HepG2 (cell line): ENCODE data around the gene PTPRCAP. TPM values are rescaled to one million over a fixed set of nuclear protein-coding genes. Genes with fewer than 3 reads are reported as not detected.
A peak's percentile ranks its signal among the peaks of the same experiment; 100 is the strongest.

Source experiments
- AGO1 ChIP-seq: fragments of 200-400 bp; formaldehyde crosslinking; IDR thresholded peaks from 2 replicates; pipeline ENCODE4 v1.6.1; 2017; ENCODE audit warnings: mild to moderate bottlenecking, low read depth, low read length, moderate library complexity; ENCODE audit not compliant: poor library complexity, severe bottlenecking
- AHR ChIP-seq: IDR thresholded peaks from 2 replicates; pipeline ENCODE4 v1.6.1; 2018; ENCODE audit warnings: missing genetic modification reagents, missing compliant biosample characterization
- CCDC6 ChIP-seq: sonication (generic); formaldehyde crosslinking; IDR thresholded peaks from 2 replicates; pipeline ENCODE4 v1.8.1; 2022; ENCODE audit warnings: mild to moderate bottlenecking, missing genetic modification reagents, moderate library complexity
- HMGA1 ChIP-seq: sonication (generic); formaldehyde crosslinking; conservative IDR thresholded peaks from 2 replicates; pipeline ENCODE4 v1.4.0; 2020; ENCODE audit warnings: missing genetic modification reagents
- NFE2L1 ChIP-seq: sonication (generic); formaldehyde crosslinking; IDR thresholded peaks from 2 replicates; pipeline ENCODE4 v1.4.0; 2020; ENCODE audit warnings: missing genetic modification reagents, mild to moderate bottlenecking, borderline replicate concordance
- PBX2 ChIP-seq: IDR thresholded peaks from 2 replicates; pipeline ENCODE4 v1.6.1; 2016; ENCODE audit warnings: control low read depth
- POGK ChIP-seq: sonication (generic); formaldehyde crosslinking; conservative IDR thresholded peaks from 2 replicates; pipeline ENCODE4 v1.8.0; 2022; ENCODE audit warnings: mild to moderate bottlenecking, moderate library complexity, missing genetic modification reagents
- REL ChIP-seq: sonication (generic); formaldehyde crosslinking; conservative IDR thresholded peaks from 2 replicates; pipeline ENCODE4 v1.8.0; 2022; ENCODE audit warnings: mild to moderate bottlenecking, missing genetic modification reagents, moderate library complexity
- TBX2 ChIP-seq: sonication (generic); formaldehyde crosslinking; IDR thresholded peaks from 2 replicates; pipeline ENCODE4 v1.5.0; 2020; ENCODE audit warnings: missing genetic modification reagents, mild to moderate bottlenecking, borderline replicate concordance
- WIZ ChIP-seq: sonication (generic); formaldehyde crosslinking; IDR thresholded peaks from 2 replicates; pipeline ENCODE4 v1.5.1; 2020; ENCODE audit warnings: mild to moderate bottlenecking, missing genetic modification reagents
- ZBTB38 ChIP-seq: sonication (generic); formaldehyde crosslinking; IDR thresholded peaks from 2 replicates; pipeline ENCODE4 v1.5.1; 2020; ENCODE audit warnings: mild to moderate bottlenecking, missing genetic modification reagents
- ZFP62 ChIP-seq: sonication (generic); formaldehyde crosslinking; IDR thresholded peaks from 2 replicates; pipeline ENCODE4 v1.4.0; 2020; ENCODE audit warnings: missing genetic modification reagents
- ZMAT3 ChIP-seq: sonication (generic); formaldehyde crosslinking; conservative IDR thresholded peaks from 2 replicates; pipeline ENCODE4 v1.7.0; 2021; ENCODE audit warnings: missing genetic modification reagents
- ZNF335 ChIP-seq: sonication (generic); formaldehyde crosslinking; IDR thresholded peaks from 2 replicates; pipeline ENCODE4 v1.4.0; 2020; ENCODE audit warnings: missing genetic modification reagents
- ZNF562 ChIP-seq: sonication (generic); formaldehyde crosslinking; IDR thresholded peaks from 2 replicates; pipeline ENCODE4 v1.8.0; 2022; ENCODE audit warnings: missing genetic modification reagents, borderline replicate concordance
- ZNF589 ChIP-seq: sonication (generic); formaldehyde crosslinking; conservative IDR thresholded peaks from 2 replicates; pipeline ENCODE4 v1.8.0; 2022; ENCODE audit warnings: mild to moderate bottlenecking, moderate library complexity, missing genetic modification reagents
- ZSCAN31 ChIP-seq: sonication (generic); formaldehyde crosslinking; IDR thresholded peaks from 2 replicates; pipeline ENCODE4 v1.5.0; 2020; ENCODE audit warnings: low read depth, mild to moderate bottlenecking, missing genetic modification reagents
- polyA plus RNA-seq, 8 experiments: library from polyadenylated mRNA; depleted of rRNA in 3 of 8; stranded (reverse) in 7 of 8; unstranded in 1 of 8; fragments of >200 nt; fragmentation: Illumina TruSeq in 4 of 8; extraction: Trizol in 4 of 8; gene quantifications; 2 replicates each; pipeline versions ENCODE4 v1.2.1 to v1.2.3, GENCODE V29; 2011 to 2016; ENCODE audit warnings: low read depth in 4 of 8, missing spikeins in 1 of 8, mixed read lengths in 1 of 8; ENCODE audit not compliant: insufficient read depth in 1 of 8
- total RNA-seq, 5 experiments: library from RNA; depleted of rRNA; stranded (reverse); fragments of >200 nt; fragmentation: Illumina TruSeq; extraction: Trizol; gene quantifications; 2 replicates each; pipeline ENCODE4 v1.2.3, GENCODE V29; 2016; ENCODE audit warnings: low read depth in 1 of 5
- TF ChIP-seq, protein P1 (sequence below): sonication (generic); formaldehyde crosslinking; conservative IDR thresholded peaks from 2 replicates; pipeline ENCODE4 v1.4.0; 2020; ENCODE audit warnings: mild to moderate bottlenecking, missing genetic modification reagents, moderate library complexity
- TF ChIP-seq, protein P2 (sequence below): sonication (generic); formaldehyde crosslinking; IDR thresholded peaks from 2 replicates; pipeline ENCODE4 v1.4.0; 2020; ENCODE audit warnings: missing genetic modification reagents, mild to moderate bottlenecking, borderline replicate concordance
- TF ChIP-seq, protein P3 (sequence below): sonication (generic); formaldehyde crosslinking; IDR thresholded peaks from 2 replicates; pipeline ENCODE4 v1.8.0; 2022; ENCODE audit warnings: mild to moderate bottlenecking, missing genetic modification reagents, moderate library complexity

PTPRCAP gene
- total and polyA plus RNA-seq, 2 of the 13 experiments (the other 11 are each of a cell fraction or from before 2014, with no cell fraction given): 0.60 to 0.70 TPM

DNA sequence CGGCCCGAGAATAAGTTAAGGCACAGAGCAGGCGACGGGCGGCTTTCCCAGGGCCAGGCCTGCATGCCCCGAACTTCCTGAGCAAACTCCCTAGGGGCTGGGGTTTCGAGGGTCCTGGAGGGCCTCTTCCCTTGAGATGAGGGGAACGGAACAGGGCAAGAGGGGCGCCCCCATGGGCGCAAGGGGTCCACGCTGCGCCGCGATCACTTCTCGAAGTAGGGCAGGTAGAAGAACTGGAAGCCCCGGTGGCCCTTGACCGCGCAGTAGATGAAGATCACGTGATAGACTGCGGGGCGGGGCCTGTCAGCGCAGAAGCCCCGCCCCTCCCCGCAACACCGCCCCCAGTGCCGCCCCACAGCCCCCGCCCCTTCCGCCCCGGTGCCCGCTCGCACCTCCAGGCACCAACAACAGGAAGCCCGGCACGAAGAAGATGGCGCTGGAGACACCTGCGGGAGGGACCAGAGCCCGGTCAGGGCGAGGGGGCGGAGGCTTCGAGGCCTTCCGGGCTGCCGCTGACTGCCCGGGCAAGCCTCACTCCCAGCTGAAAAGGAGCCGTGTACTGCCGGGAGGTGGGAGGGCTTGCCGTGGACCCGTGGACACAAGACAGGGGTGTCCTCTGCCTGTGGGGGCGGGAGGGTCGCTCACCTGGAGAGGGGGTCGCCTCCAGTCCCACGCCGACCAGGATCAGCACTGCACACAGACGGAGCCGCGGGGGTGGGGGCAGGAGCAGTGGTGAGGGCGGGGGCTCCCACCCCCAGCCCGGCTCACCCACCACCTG is 27.1 kb upstream of the PTPRCAP start (continued):
- 0 out of 2 replicates have a peak, but pooled peaks have one; percentile 21 for TF ChIP-seq CCDC6 (CRISPR knock-in tag)
- no peak for TF ChIP-seq NFE2L1 (CRISPR knock-in tag)
- TF ChIP-seq, protein P1, sequence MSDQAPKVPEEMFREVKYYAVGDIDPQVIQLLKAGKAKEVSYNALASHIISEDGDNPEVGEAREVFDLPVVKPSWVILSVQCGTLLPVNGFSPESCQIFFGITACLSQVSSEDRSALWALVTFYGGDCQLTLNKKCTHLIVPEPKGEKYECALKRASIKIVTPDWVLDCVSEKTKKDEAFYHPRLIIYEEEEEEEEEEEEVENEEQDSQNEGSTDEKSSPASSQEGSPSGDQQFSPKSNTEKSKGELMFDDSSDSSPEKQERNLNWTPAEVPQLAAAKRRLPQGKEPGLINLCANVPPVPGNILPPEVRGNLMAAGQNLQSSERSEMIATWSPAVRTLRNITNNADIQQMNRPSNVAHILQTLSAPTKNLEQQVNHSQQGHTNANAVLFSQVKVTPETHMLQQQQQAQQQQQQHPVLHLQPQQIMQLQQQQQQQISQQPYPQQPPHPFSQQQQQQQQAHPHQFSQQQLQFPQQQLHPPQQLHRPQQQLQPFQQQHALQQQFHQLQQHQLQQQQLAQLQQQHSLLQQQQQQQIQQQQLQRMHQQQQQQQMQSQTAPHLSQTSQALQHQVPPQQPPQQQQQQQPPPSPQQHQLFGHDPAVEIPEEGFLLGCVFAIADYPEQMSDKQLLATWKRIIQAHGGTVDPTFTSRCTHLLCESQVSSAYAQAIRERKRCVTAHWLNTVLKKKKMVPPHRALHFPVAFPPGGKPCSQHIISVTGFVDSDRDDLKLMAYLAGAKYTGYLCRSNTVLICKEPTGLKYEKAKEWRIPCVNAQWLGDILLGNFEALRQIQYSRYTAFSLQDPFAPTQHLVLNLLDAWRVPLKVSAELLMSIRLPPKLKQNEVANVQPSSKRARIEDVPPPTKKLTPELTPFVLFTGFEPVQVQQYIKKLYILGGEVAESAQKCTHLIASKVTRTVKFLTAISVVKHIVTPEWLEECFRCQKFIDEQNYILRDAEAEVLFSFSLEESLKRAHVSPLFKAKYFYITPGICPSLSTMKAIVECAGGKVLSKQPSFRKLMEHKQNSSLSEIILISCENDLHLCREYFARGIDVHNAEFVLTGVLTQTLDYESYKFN (CRISPR knock-in tag): peak; percentile 22; the same call in 1 of the 2 replicates
- TF ChIP-seq, protein P2, sequence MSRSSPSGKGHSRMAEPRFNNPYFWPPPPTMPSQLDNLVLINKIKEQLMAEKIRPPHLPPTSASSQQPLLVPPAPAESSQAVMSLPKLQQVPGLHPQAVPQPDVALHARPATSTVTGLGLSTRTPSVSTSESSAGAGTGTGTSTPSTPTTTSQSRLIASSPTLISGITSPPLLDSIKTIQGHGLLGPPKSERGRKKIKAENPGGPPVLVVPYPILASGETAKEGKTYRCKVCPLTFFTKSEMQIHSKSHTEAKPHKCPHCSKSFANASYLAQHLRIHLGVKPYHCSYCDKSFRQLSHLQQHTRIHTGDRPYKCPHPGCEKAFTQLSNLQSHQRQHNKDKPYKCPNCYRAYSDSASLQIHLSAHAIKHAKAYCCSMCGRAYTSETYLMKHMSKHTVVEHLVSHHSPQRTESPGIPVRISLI: no peak
- peak; percentile 16; the same call in 1 of the 2 replicates for TF ChIP-seq ZBTB38 (CRISPR knock-in tag)
- TF ChIP-seq ZNF335 (CRISPR knock-in tag): no peak
- TF ChIP-seq WIZ (CRISPR knock-in tag): no peak
- no peak for TF ChIP-seq ZSCAN31 (CRISPR knock-in tag)
- TF ChIP-seq, protein P3, sequence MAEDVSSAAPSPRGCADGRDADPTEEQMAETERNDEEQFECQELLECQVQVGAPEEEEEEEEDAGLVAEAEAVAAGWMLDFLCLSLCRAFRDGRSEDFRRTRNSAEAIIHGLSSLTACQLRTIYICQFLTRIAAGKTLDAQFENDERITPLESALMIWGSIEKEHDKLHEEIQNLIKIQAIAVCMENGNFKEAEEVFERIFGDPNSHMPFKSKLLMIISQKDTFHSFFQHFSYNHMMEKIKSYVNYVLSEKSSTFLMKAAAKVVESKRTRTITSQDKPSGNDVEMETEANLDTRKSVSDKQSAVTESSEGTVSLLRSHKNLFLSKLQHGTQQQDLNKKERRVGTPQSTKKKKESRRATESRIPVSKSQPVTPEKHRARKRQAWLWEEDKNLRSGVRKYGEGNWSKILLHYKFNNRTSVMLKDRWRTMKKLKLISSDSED (CRISPR knock-in tag): no peak
- peak; percentile 46; the same call in 1 of the 2 replicates for TF ChIP-seq POGK
- no peak for TF ChIP-seq HMGA1 (CRISPR knock-in tag)
- TF ChIP-seq AHR: no peak
- peak; percentile 89; the same call in 1 of the 2 replicates for TF ChIP-seq REL
- TF ChIP-seq AGO1: no peak
- no peak for TF ChIP-seq TBX2
- TF ChIP-seq ZMAT3 (CRISPR knock-in tag): 0 out of 2 replicates have a peak, but pooled peaks have one; percentile 53
- no peak for TF ChIP-seq ZNF562
- TF ChIP-seq ZFP62 (CRISPR knock-in tag): no peak
- 0 out of 2 replicates have a peak, but pooled peaks have one; percentile 45 for TF ChIP-seq ZNF589 (CRISPR knock-in tag)
- no peak for TF ChIP-seq PBX2 (CRISPR knock-in tag)
